GM12864 (cell line): ENCODE results near the gene SSBP3.

Experiments
- DNase-seq: peaks from one replicate; pipeline ENCODE4 v3.0.0-alpha.2; 2011; ENCODE audit warnings: low read depth
- H3K4me3 ChIP-seq: 2 replicates; pipeline ENCODE4 v1.5.1; 2011; ENCODE audit warnings: mild to moderate bottlenecking, low read depth, low read length, control low read depth
- CTCF ChIP-seq: IDR thresholded peaks from 2 replicates; pipeline ENCODE4 v1.5.1; 2011; ENCODE audit warnings: low read depth, mild to moderate bottlenecking, moderate library complexity, low read length, control low read depth, inconsistent platforms; ENCODE audit errors: missing control alignments

Gene SSBP3

GRCh38 chr1:54384918-54385726, 21.1 kb downstream of the SSBP3 start:
- no peak for TF ChIP-seq CTCF
- no peak for DNase-seq
- no peak overlapping the region for H3K4me3 ChIP-seq

- DNase-seq, result no peak
- no peak for TF ChIP-seq CTCF
- H3K4me3 ChIP-seq, result no peak overlapping the region
Measured at GRCh38 chr1:54384471-54384870, 21.7 kb downstream of the SSBP3 start.

GRCh38 chr1:54381524-54381923, 24.7 kb downstream of the SSBP3 start:
- no peak for DNase-seq
- no peak for TF ChIP-seq CTCF
- H3K4me3 ChIP-seq, result no peak overlapping the region

GRCh38 chr1:54380290-54380882, 25.8 kb downstream of the SSBP3 start:
- H3K4me3 ChIP-seq, result no peak overlapping the region
- no peak for TF ChIP-seq CTCF
- no peak for DNase-seq

- TF ChIP-seq CTCF, result no peak
- DNase-seq, result no peak
- no peak overlapping the region for H3K4me3 ChIP-seq
Measured at GRCh38 chr1:54379555-54380289, 26.5 kb downstream of the SSBP3 start.

GRCh38 chr1:54378874-54379554, 27.2 kb downstream of the SSBP3 start:
- H3K4me3 ChIP-seq, result no peak overlapping the region; the same call in 1 of the 2 replicates
- TF ChIP-seq CTCF, result no peak
- DNase-seq, result no peak
